Loucy (cell line): ENCODE results near the gene GRID1.

Source experiments
- CTCF ChIP-seq: fragments of 200-600 bp; sonication (generic); conservative IDR thresholded peaks from 2 replicates; pipeline ENCODE4 v1.5.1; 2014; ENCODE audit warnings: mild to moderate bottlenecking, antibody characterized with exemption, low read length
- EZH2phosphoT487 ChIP-seq: fragments of 200-600 bp; IDR thresholded peaks from 2 replicates; pipeline ENCODE4 v1.6.1; 2018; ENCODE audit warnings: antibody characterized with exemption, mild to moderate bottlenecking, moderate library complexity, borderline replicate concordance

DNA sequence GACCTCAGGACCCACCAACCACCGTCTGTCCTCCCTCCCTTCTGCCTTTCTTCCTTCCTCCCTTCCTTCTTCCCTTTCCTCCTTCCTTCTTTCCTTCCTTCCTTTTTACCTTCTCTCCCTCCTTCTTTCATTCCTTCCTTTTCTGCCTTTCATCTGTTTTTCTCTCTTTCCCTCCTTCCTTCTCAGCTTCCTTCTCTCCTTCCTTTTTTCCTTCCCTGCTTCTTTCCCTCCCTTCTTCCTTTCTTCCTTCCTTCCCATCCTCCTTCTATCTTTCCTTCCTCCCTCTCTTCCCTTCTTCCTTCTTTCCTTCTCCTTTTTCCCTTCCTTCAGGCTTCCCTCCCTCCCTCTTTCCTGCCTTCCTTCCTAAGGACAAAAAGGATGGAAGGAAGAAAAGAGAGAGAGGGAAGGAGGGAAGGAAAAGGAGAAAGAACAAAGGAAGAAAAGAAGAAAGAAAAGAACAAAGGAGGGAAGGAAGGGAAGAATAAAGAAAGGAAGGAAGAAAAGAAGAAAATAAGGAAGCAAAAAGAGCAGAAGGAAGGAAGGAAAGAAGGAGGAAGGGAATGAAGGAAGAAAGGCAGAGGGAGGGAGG, 405.0 kb downstream of the GRID1 start:
- no peak for TF ChIP-seq CTCF
- no peak for TF ChIP-seq EZH2phosphoT487
